ENCODE data around the gene PPP1R14B. TPM values are rescaled to one million over a fixed set of nuclear protein-coding genes. Genes with fewer than 3 reads are reported as not detected.

PPP1R14B gene
- total and polyA plus RNA-seq, 2 donors (not counting 3 experiments of a cell fraction or from before 2014, with no cell fraction given), result 308 to 431 TPM

GRCh38 chr11:64251016-64251752, 4.4 kb upstream of the PPP1R14B start, which contains the start of gene PLCB3:
Gene PLCB3 (plus strand): TSS chr11:64251530. CDS start chr11:64251650, 120 bp downstream.
- H4K20me1 ChIP-seq (replicated peaks; ENCODE audit: control insufficient read depth, extremely low read depth, insufficient read depth, low read length), result no peaks in the 10 kb centered on the region
- peak within 1 kb of the TSS; percentile 86 for H3K4me2 ChIP-seq (ENCODE audit: insufficient read depth, low read length)
- peak within 1 kb of the TSS; percentile 81 for H2AFZ ChIP-seq (ENCODE audit: low read depth, low read length)
- H3K27me3 ChIP-seq (ENCODE audit: control insufficient read depth in 2 of 2, insufficient read depth in 2 of 2, low read length in 2 of 2), result no peaks in the 10 kb centered on the region
- FAIRE-seq (peak; percentile 74), DNase-seq (ENCODE audit: low read depth, low spot score) (peak; percentile 40)
- no peaks in the 10 kb centered on the region for H3K9me3 ChIP-seq (replicated peaks; ENCODE audit: control insufficient read depth, insufficient read depth, low read length)
- H3K4me3 ChIP-seq (replicated peaks in 1 of 3; ENCODE audit: insufficient read depth in 1 of 3, low read depth in 1 of 3, low read length in 3 of 3), result peak within 1 kb of the TSS; percentile 80 to 93 (median 80)
- dilution Hi-C loops (cut with MboI; ENCODE audit: extremely low pct_ligation_motif_present, low sequenced_read_pairs) (no loop called here), intact Hi-C loops (cut with micrococcal nuclease) (loop anchor here (1.0 kb wide), 4 partner anchors 12 to 50 kb away; partner anchors contain the start of gene GPR137)
- H3K9me1 ChIP-seq (replicated peaks; ENCODE audit: control insufficient read depth, extremely low read depth, insufficient read depth, low read length), result no peaks in the 10 kb centered on the region
- H3K4me1 ChIP-seq (ENCODE audit: control insufficient read depth, extremely low read depth, insufficient read depth, low read length), result peaks cover 30% of the 10 kb centered on the region
- ChIA-PET CTCF (interaction anchor here (1.8 to 4.7 kb wide), 6 partner anchors 13 to 104 kb away, joined by 7 to 60 read pairs (median 28); partner anchors contain the start of genes CATSPERZ and FERMT3), POLR2A (no interaction called here)
- TF ChIP-seq FOS (IDR thresholded peaks at IDR 0.05; ENCODE audit: borderline replicate concordance, insufficient read depth, low read length), result no peak
- TF ChIP-seq POLR2A (IDR thresholded peaks at IDR 0.05; ENCODE audit: low read depth, low read length), result peak; percentile 79
- peak; percentile 87 for TF ChIP-seq POLR2AphosphoS5 (IDR thresholded peaks at IDR 0.05; ENCODE audit: insufficient read depth, low read depth, low read length)
- TF ChIP-seq, protein P1, sequence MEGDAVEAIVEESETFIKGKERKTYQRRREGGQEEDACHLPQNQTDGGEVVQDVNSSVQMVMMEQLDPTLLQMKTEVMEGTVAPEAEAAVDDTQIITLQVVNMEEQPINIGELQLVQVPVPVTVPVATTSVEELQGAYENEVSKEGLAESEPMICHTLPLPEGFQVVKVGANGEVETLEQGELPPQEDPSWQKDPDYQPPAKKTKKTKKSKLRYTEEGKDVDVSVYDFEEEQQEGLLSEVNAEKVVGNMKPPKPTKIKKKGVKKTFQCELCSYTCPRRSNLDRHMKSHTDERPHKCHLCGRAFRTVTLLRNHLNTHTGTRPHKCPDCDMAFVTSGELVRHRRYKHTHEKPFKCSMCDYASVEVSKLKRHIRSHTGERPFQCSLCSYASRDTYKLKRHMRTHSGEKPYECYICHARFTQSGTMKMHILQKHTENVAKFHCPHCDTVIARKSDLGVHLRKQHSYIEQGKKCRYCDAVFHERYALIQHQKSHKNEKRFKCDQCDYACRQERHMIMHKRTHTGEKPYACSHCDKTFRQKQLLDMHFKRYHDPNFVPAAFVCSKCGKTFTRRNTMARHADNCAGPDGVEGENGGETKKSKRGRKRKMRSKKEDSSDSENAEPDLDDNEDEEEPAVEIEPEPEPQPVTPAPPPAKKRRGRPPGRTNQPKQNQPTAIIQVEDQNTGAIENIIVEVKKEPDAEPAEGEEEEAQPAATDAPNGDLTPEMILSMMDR (IDR thresholded peaks at IDR 0.05; ENCODE audit: extremely low read depth in 1 of 2, insufficient read depth in 1 of 2, low read depth in 1 of 2, low read length in 2 of 2), result peak; percentile 64 to 82
- TF ChIP-seq JUN (IDR thresholded peaks at IDR 0.05; ENCODE audit: borderline replicate concordance, insufficient read depth, insufficient read length, low read depth), result no peak
- H3K36me3 ChIP-seq (ENCODE audit: control insufficient read depth in 2 of 2, extremely low read depth in 1 of 2, insufficient read depth in 2 of 2, low read length in 2 of 2), result peaks cover 0 to 10% of the 10 kb centered on the region in 2 experiments
- no TSS peak for BruUV-seq (replicated peaks)
- H3K27ac ChIP-seq (ENCODE audit: insufficient read depth, low read depth, low read length), result peak within 1 kb of the TSS; percentile 49
- H3K79me2 ChIP-seq (ENCODE audit: control insufficient read depth, insufficient read depth, low read length), result peaks cover 34% of the 10 kb centered on the region
- peak within 1 kb of the TSS; percentile 65 for H3K9ac ChIP-seq (replicated peaks; ENCODE audit: extremely low read depth, insufficient read depth, low read length)
